ENCODE results near the gene STX4.

DNA sequence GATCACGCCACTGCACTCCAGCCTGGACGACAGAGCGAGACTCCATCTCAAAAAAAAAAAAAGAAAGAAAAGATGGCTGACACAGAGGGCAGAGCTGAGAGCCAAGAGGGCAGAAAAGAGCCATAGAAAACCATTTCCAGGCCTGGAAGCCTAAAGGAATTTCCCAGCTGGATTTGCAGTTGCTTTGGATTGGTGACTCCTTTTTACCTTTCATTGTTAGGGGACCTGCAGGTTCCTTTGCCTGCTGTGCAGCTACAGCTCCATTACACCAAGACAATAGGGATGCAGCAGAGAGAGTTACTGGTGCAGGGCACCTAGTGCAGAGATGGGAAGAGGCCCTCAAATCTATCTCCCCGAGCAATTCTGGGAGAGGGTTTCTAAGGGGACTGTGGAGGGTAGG is 22.3 kb downstream of the STX4 start:
- TF ChIP-seq, protein P1, sequence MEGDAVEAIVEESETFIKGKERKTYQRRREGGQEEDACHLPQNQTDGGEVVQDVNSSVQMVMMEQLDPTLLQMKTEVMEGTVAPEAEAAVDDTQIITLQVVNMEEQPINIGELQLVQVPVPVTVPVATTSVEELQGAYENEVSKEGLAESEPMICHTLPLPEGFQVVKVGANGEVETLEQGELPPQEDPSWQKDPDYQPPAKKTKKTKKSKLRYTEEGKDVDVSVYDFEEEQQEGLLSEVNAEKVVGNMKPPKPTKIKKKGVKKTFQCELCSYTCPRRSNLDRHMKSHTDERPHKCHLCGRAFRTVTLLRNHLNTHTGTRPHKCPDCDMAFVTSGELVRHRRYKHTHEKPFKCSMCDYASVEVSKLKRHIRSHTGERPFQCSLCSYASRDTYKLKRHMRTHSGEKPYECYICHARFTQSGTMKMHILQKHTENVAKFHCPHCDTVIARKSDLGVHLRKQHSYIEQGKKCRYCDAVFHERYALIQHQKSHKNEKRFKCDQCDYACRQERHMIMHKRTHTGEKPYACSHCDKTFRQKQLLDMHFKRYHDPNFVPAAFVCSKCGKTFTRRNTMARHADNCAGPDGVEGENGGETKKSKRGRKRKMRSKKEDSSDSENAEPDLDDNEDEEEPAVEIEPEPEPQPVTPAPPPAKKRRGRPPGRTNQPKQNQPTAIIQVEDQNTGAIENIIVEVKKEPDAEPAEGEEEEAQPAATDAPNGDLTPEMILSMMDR (IDR thresholded peaks at IDR 0.05) = no peak
- no peak for TF ChIP-seq POLR2A (IDR thresholded peaks at IDR 0.05)
- no peak for TF ChIP-seq EP300 (IDR thresholded peaks at IDR 0.05; ENCODE audit: low read depth)
- TF ChIP-seq POLR2AphosphoS5 (IDR thresholded peaks at IDR 0.05) = no peak
